GM18909 (cell line): ENCODE data around the gene TBC1D8.

Experiments
- ATAC-seq: cut with Tn5 transposase; IDR thresholded peaks from one replicate; pipeline ENCODE4 v1.9.1; 2021; ENCODE audit warnings: mild to moderate bottlenecking; ENCODE audit not compliant: unreplicated experiment, poor library complexity

Gene TBC1D8

DNA sequence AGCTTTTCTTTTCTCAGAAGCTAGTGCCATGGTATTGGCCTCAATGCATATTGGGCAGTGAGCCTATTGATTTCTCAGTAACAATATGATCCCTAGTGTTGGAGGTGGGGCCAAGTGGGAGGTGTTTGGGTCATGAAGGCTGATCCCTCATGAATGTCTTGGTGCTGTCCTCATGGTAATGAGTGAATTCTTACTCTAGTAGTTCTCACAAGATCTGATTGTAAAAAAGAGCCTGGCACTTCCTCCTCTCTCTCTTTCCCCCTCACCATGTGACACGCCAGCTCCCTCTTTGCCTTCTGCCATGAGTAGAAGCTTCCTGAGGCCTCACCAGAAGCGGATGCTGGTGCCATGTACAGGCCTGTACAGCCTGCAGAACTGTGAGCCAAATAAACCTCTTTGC, 12.8 kb upstream of the TBC1D8 start:
- no peak for ATAC-seq

DNA sequence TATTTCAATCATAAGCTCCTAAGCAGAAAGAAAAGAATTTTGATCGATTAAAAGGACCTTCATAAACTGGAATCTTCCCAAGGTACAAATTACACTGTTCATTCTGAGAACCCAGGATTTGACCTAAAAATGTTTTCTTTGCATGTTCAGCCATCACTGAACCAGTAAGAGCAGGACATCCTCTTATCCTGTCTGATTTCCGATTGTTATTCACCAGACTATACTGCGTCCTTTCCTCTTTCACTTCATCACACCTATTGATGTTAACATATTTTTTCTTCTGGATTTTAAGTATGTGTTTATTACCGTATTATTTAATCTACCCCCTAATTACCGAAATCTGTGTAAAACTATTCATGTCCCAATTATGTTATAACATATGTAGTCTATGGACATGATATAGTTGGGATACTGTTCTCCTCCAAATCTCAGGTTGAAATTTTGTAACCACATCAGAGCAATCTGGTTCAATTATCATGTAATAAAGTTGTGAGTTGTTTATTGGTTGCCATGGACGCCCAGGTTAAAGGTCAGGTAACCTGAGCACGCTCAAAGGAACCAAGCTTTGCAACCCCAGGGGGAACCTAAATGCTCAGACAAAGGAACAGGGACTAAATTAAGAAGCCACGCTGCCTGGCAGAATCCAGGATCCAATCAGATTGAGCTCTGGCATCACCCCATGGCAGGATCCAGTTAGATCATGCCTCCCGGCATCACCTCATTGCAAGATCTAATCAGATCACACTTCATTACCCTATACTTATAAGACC, 11.6 kb upstream of the TBC1D8 start:
- ATAC-seq = no peak

DNA sequence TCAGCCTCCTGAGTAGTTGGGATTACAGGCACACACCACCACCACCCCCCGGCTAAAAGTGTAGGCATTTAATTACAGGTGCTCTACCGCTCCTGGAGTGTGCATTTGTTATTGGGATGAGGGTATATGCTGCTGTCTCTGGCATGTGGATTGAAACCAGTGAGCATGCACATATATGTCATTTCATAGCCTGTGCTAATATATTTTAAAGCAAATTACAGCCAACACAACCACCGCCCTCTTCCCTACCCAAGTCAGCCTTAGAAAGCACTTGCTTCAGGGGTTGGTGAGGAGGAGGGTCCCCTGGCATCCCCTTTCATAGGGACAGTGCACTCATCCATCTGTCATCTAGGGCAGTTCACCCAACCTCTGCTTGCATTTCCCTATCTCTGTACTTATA, 10.5 kb upstream of the TBC1D8 start:
- no peak for ATAC-seq

DNA sequence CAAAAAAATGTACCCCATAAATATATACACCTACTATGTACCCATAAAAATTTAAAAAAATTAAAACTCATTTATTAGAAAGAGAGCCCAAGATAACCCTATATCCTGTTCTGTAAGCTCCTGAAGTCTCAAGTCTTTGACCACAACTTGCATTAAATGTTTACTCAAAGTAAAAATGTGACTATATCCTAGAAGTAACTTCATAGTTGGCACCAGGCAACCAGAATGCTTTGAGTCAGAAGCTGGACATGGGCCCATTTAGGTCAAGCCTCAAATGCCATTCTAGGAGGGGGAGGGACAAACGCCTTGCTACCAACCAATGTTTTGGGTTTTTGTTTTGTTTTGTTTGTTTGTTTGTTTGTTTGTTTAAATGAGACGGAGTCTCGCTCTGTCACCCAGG, 9.3 kb upstream of the TBC1D8 start:
- ATAC-seq = no peak

DNA sequence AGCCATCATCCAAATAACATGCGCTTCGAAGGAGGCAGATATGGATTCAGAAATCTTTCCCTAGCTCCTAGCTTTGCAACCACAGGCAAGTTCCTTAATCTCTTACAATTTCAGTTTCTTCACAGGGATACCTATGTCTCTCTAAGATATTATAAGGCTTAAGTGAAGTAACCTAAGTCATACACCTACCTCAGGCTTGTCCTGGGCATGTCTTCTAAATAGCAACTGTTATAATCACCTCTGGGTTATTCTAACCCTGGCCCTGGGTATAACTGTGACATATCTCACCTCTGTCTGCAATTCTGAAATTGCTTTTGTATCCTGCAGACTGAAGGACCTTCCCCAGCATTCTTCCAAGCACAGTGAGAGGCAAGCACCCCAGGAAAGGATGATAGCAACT, 8.3 kb upstream of the TBC1D8 start:
- no peak for ATAC-seq

DNA sequence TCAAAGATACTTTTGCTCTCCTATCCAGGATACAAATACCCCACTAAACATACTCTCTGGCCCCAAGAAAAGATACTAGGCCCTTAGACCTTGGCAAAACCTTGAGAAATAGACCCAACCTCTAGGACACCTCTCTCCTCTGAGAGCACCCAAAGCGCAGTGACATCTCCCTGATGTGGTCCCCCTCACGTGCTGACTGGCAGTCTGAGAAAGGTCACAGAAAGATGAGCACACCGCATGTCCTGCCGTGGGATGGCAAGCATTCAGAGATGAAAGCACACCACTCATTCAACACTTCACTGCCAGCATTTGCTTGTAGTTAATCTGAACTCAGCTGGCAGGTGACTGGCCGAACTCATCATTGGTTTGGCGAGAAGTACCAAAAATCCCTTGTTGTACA, 6.1 kb upstream of the TBC1D8 start:
- no peak for ATAC-seq

DNA sequence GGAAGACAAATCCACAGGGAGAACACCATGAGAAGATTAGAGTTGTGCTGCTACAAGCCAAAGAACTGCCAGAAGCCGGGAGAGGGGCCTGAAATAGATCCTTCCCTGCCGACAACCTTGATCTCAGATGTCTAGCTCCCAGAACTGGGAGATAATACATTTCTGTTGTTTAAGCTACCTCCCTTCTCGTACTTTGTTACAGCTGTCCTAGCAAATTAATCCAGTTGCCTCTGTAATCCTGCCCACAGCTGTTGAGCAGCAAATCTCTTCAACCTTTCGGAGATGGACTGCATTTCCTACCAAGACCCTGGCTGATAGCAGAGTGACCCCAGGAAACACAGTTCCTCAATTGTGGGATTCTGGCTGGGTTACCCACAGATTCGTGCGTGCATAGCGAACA, 2.6 kb upstream of the TBC1D8 start:
- ATAC-seq = no peak

DNA sequence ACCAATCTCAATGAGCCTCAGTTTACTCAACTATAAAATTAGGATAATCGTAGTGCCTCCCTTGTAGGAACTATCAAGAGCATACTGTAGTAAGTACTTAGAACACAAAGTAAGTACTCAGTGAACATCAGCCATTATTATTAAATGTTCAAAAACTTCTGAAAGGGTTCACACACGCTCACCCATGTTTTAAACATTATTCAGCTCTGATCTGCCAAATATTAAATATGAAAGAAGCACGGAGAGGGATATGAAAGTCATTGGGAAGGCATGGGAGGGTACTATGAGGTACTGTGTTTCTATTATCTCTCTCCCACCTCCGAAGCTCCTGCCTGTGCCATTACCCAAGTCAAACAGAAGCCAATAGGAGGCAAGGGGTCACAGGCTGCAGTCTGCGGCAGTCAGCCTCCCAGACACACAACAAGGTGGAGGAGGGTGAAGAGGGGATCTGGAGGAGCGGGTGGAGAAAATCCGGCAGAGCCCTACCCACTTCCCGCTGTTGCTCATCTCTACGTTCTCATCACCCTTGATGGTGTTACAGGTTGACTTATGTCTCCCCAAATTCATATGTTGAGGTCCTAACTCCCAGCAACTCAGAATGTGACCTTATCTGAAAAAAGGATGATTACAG, 2.0 kb upstream of the TBC1D8 start:
- no peak for ATAC-seq

DNA sequence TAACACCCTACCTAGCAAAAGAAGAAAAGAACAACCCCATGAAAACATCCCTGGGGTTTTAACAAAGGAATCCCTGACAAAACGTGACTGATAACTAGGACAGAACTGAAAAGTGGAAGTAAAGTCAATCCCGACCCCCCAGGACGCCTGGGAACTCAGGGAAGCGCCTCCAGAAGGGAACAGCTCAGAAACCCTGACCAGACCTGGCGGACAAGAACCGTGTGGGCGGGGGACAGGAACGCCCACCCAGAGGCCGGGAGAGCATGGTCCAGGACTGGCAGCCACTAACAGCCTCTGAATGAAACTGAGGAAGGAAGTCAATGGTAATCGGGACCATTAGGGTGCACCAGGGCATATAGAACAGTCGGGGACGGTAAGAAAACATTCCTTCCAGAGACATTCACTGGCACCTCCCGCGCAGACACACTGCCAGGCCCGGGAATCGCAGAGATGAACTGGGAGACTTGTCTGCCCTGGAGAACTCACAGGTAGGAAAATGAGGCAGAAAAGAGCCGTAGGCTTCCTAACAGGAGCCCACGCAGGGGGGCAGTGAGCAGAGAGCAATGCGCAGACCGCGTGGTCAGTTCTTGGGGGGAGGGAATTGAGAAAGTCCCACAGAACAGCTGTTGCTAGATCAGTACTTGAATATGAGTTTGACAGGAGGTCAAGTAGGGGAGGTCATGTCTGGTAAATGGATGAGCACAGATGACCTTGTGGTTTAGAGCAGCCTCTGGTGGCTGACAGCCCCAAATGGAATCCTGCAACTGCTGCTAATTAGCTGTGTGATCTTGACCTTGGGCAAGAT, 1.3 kb upstream of the TBC1D8 start:
- peak; percentile 68 for ATAC-seq

DNA sequence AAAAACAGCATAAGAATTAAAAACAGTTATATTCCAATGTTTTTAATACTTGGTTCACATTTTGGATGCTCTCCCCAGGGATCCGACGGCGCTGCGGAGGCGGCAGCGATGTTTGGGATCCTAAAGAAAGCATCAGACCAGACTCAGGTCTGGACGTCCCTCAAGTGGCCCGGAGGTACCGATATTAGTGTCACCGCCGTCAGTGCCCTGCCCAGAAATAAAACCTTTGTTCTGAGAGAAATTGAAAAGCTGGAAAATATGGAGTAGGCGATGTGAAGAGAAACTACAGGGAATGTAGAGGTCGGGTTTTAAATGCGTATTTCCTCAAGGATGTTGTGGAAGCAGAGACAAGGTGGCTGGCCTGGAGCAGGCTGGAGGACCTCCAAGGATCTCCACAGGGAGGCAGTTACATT, 683 bp upstream of the TBC1D8 start:
- no peak for ATAC-seq

DNA sequence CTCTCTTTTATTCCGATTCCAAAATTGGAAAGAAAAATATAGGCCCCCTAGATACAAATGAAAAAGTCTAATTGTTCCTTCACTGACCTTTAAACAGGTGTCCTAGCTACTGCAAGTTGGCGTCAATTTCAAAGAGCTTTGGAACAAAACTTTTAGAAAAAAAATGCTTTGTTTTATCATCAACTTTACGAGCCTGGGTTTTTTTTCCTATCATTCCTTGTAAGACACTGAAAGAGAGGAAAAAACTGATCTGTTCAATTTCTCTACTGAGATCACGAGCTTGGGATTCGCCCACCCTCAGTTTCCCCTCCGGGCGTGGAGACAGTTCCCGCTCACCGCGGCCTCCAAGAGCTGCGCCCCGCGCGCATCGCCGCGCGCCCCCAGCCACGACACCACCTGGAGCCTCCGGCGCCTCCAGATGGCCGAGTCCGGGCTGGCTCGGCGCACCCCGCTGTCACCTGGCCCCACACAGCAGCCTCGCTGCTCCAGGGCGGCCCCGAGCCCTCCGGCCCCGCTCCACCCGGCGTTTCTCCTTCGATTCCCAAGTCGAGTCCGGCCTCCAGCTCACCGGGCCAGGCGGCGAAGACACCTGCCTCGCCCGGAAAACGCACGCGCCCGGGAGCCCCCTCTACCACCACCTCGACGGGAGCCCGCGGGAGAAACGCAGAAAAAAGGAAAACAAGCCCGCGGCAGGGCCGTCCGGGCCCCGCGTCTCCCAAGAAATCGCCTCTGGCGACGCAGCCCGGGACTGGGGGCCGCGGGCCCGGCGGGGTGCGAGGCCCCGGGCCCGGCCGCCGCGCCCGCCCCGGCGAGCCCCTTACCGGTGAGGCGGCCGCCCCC, 656 bp downstream of the TBC1D8 start:
- ATAC-seq = no peak

DNA sequence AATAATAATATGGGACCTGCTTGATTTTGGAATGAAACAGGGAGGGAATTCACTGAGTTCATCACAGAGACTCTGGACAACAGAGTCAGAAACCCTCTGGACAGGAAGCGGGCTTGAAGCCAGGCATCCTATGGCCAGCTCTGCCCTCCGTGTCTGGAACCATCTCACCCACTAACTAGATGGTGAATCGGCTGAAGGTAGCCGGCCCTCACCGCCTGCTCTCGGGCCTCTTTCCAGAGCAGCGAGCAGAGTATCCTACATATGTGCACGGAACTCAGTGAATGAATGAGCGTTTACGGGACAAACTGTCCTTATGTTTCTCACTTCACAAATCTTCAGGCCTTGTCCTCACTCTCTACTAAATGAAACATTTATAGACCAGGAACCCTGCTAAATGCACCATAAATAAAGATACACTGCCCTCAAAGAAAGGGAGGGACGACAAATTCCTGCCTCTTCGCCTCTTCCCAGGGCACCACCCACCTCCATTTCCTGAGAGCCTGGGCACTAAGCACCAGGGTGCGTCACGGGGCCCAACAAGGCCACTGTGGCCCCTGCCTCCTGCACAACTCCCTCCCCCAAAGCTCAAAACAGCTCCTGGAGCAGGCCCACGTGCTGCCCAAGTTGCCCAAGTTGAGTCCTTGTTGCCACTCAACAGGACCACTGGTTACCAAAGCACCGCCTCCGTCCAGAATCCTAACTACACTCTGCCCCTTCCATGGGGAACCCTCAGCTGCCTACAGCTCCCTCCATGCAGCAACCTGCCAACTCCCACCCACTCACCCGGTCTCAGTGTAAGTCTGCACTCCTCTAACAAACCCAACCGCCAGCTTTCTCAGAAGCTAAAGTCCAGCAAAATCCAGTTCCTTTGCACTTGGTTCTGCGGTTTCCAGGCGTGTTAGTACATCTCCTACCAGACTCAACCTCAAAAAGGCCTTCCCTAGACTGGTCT, 1.7 kb downstream of the TBC1D8 start:
- no peak for ATAC-seq

DNA sequence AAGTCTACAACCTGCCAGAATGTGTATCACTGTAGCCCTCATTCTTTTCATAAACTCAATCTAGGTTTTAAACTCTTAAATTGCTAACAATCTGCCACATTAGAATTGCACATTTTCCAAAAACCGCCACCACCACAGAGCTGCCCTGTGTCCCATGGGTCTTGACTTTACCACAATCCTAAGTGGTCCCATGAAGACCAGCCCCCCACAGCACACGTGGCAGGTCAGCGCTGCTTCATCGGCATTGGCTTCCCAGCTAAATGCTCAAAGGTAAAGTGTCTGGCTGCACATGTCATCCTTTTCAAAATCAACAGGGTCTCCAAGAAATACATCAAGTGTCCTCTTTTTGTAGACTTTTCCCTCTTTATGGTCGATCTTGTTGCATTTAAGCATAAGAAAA, 2.4 kb downstream of the TBC1D8 start:
- no peak for ATAC-seq

DNA sequence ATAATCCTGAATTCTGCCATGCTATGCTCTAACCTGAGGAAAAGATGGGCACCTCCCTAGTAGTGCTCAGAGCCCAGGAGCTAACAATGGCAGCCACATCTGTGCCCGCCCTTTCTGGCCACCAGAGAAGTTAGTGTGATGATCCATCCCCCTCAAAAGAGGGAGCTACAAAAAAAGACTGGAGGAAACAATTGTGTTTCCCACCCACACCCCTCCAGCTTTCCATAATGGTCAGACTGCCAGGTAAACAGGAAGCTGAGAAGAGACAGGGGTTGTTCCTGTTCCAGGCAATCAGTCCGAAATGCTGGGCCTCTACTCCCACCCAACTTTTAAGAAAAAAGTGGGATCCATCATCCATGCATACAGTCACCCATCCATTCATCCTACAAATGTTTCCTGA, 3.2 kb downstream of the TBC1D8 start:
- ATAC-seq = no peak

DNA sequence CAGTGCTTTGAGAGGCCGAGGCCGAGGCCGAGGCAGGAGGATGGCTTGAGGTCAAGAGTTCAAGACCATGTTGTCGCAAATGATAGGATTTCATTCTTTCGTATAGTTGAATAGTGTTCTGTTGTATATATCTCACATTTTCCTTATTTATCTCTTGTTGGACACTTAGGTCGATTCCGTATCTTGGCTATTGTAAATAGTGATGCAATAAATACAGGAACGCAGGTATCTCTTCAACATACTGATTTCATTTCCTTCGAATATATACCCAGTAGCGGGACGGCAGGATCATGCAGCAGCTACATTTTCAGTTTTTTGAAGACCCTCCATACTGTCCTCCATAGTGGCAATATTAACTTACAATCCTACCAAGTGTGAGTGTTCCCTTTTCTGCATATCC, 4.1 kb downstream of the TBC1D8 start:
- no peak for ATAC-seq

DNA sequence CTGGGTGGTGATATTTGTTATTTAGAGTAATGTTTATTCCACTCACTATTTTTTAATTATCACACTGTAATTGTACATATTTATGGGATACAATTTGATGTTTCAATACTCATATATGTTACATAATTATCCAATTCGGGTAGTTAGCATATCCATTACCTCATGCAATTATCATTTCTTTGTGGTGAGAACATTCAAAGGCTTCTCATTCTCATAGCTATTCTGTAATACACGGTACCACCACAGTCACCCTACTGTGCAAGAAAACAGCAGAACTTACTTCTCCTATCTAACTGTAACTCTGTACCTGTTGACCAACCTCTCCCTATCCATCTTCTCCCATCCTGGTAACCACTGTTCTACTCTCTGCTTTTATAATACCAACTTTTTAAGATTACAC, 4.6 kb downstream of the TBC1D8 start:
- ATAC-seq = no peak

DNA sequence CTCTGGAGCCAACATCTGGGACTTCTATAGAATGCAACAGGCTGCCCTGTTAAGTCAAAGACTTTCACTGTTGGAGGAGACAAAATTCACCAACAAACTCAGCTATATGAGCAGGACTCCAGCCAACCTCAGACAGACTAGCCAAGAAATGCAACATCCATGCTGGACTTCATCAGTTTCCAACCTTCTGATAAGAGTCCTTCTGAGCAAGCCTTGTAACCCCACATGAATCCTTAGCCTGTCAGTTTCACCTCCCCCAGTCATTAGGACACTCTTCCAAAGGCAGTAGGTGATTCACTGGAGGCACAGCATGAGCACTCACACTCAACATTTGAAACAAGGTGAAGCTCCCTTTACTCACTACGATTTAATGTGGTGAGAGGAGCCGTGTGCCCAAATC, 5.8 kb downstream of the TBC1D8 start:
- ATAC-seq = no peak

DNA sequence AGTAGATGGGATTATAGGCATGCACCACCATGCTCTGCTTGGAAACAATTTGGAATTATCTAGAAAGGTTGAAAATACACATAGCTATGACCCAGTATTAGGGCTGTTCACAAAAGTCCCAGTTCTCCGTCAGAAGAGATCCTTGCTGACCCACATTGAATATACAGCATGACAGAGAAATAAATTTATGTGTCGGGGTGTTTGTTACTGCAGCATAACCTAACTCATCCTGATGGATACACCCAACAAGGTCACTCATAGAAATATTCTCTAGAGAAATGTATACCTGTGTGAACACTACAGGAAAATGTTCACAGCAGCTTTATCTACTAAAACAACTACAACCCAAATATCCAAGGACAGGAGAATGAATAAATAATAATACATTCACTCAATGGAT, 9.0 kb downstream of the TBC1D8 start:
- ATAC-seq = no peak

DNA sequence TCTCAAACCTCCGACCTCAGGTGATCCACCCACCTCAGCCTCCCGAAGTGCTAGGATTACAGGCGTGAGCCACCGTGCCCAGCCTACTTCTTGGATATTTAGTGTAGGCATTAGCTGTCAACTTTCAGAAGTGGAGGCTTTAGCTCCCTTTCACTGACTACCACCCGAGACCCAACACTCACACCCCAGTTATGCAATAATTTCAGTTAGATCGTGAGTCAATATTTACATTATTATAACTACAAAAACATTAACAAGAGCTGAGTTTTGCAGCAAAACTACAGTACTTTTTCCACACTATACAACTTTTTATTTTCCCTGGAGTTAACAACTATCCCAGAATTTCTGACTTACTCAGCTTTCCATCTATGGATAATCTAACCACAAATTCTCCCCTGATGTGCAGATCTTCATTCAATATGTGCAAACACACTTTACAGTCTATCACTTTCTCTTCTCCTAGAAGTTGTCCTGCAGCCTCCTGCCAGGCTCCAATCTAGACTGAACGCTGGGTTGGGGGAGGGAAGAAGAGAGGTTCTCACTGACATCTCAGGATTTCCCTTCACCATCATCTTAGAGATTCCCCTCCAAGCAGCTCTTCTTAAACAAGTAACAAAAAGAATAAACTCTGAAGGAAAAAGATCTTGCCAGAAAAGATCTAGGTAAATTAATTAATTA, 10.1 kb downstream of the TBC1D8 start:
- ATAC-seq = no peak
